NCI-H2227 (cell line): ENCODE measurements around the gene SPDYE3.
"Not testable (repeated sequence)": the region's sequence is repeated elsewhere in the genome, so short reads cannot be mapped to it uniquely, and the experiment has no call there.

Source experiments
- DNase-seq: peaks from one replicate; lab custom pipeline; 2025; ENCODE audit not compliant: unreplicated experiment; lab: John Stamatoyannopoulos, UW

The SPDYE3 gene

GRCh38 chr7:100307402-100307801 is at the start of gene SPDYE3:
SPDYE3 (plus strand) TSS chr7:100307702; CDS start chr7:100307886, 184 bp downstream.
- DNase-seq = not testable (repeated sequence)

- DNase-seq = not testable (repeated sequence)
Measured at GRCh38 chr7:100259984-100260383, 47.5 kb upstream of the SPDYE3 start.

GRCh38 chr7:100262896-100263295 is 44.6 kb upstream of the SPDYE3 start:
- DNase-seq = not testable (repeated sequence)

- DNase-seq = not testable (repeated sequence)
Measured at GRCh38 chr7:100264223-100264622, 43.3 kb upstream of the SPDYE3 start.

GRCh38 chr7:100264669-100265165 is 42.8 kb upstream of the SPDYE3 start:
- DNase-seq = not testable (repeated sequence)

- DNase-seq = not testable (repeated sequence)
Measured at GRCh38 chr7:100265851-100266250, 41.7 kb upstream of the SPDYE3 start.

GRCh38 chr7:100266576-100267354 is 40.7 kb upstream of the SPDYE3 start:
- no peak for DNase-seq

- no peak for DNase-seq
Measured at GRCh38 chr7:100267648-100268047, 39.9 kb upstream of the SPDYE3 start.

GRCh38 chr7:100268882-100269281 is 38.6 kb upstream of the SPDYE3 start:
- DNase-seq = not testable (repeated sequence)

- not testable (repeated sequence) for DNase-seq
Measured at GRCh38 chr7:100269306-100270045, 38.0 kb upstream of the SPDYE3 start.

GRCh38 chr7:100270046-100270918 is 37.2 kb upstream of the SPDYE3 start:
- DNase-seq = not testable (repeated sequence)

GRCh38 chr7:100270941-100271593 is 36.4 kb upstream of the SPDYE3 start:
- DNase-seq = peak; percentile 35

GRCh38 chr7:100271716-100272537 is 35.6 kb upstream of the SPDYE3 start:
- peak; percentile 98 for DNase-seq

- DNase-seq = not testable (repeated sequence)
Measured at GRCh38 chr7:100272538-100272902, 35.0 kb upstream of the SPDYE3 start.

- DNase-seq = no peak
Measured at GRCh38 chr7:100275120-100275519, 32.4 kb upstream of the SPDYE3 start.

GRCh38 chr7:100276126-100276525 is 31.4 kb upstream of the SPDYE3 start:
- not testable (repeated sequence) for DNase-seq

- DNase-seq = not testable (repeated sequence)
Measured at GRCh38 chr7:100282069-100282608, 25.4 kb upstream of the SPDYE3 start.

GRCh38 chr7:100283147-100283546 is 24.4 kb upstream of the SPDYE3 start:
- DNase-seq = not testable (repeated sequence)
